CD4-positive, alpha-beta T cell treated with Interleukin-17A for 1 hour (primary cell): Measurements from ENCODE around the gene RNASEL.

Source experiments
- DNase-seq: peaks from one replicate; pipeline ENCODE4 v3.0.0-alpha.2; 2020

The RNASEL gene, protein sequence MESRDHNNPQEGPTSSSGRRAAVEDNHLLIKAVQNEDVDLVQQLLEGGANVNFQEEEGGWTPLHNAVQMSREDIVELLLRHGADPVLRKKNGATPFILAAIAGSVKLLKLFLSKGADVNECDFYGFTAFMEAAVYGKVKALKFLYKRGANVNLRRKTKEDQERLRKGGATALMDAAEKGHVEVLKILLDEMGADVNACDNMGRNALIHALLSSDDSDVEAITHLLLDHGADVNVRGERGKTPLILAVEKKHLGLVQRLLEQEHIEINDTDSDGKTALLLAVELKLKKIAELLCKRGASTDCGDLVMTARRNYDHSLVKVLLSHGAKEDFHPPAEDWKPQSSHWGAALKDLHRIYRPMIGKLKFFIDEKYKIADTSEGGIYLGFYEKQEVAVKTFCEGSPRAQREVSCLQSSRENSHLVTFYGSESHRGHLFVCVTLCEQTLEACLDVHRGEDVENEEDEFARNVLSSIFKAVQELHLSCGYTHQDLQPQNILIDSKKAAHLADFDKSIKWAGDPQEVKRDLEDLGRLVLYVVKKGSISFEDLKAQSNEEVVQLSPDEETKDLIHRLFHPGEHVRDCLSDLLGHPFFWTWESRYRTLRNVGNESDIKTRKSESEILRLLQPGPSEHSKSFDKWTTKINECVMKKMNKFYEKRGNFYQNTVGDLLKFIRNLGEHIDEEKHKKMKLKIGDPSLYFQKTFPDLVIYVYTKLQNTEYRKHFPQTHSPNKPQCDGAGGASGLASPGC

GRCh38 chr1:182588500-182589396 is at the start of gene RNASEL:
Gene RNASEL, minus strand, starts transcription at chr1:182589256. Its CDS starts 2,450 bp downstream, at chr1:182586806.
- DNase-seq: peak; percentile 75

DNA sequence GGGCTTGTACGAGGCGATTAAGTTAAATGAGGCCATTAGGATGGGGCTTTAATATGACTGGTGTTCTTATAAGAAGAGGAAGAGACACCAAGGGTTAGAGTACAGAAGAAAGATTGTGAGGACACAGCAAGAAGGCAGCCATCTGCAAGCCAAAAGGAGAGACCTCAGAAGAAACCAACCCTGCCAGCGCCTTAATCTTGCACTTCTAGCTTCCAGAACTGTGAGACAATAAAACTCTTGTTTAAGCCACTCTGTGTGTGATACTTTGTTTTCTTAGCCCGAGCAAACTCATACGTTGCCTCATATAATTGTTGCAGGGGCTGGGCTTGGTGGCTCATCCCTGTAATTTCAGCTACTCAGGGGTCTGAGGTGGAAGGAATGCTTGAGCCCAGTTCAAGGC is 48.7 kb upstream of the RNASEL start:
- no peak for DNase-seq

GRCh38 chr1:182635871-182636270 is 46.8 kb upstream of the RNASEL start:
- no peak for DNase-seq

DNA sequence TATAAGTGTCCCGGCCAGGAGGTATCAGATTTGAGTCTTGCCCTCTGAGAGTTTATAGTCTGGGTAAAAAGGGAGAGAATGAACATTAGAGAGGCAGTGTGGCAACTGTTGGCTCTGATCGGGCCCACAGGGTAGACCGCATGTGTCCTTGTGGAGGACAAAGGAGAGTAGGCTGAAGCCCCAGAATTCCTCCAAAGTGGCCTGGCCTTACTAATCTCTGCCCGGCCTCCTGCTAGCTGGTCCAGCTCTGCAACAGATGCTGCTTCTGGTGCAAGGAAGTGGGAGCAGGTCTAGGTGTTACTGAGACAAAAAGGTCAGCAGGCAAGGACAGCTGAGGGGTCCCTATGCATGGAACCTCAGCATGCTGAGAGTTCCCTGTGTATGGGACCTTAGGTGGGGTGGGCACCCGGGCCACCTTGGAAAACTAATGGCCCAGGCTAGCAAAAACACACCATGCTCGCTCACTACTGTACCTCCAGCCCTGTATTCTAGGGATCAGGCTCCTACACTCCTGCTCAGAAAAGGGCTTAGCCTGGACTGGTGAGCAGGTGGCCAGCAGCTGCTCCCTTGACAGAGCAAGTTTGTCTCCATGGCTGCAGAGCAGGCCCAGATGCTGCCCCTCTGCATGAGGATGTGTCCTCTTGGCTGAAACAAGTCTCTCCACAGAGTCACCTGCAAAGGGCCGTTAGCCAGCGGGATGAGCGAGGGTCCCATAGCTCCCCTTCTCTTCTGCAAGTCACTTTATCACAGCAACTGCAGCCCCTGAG is 45.4 kb upstream of the RNASEL start:
- no peak for DNase-seq

DNA sequence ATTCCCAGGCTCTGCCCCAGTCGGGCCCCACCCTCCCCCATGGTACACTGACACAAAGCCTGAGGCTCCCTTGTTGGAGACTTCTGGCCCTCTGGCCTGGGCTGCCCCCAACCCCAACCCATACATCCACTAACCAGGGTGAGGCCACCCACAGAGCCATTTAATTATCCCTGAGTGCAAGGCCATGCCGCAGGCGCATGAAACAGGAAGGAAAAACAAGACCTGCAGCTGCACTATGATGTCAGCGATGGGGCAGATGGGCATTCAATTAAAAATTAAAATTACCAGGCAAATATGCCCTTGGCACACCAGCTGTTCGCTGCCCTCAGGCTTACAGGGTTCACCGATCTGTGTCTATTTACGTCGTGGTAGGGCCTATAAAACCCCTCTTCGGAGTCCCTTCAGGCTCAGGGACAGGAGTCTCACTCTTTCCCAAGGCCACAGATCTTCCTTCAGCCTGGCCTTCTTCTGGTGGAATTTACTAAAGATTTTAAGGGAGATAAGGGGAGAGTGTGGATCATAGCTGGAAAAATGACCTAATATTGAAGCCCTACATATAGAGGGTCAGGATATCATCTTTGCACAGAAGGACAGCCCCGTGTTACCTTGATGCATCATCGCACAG is 44.7 kb upstream of the RNASEL start:
- no peak for DNase-seq

GRCh38 chr1:182633031-182633430 is 44.0 kb upstream of the RNASEL start:
- DNase-seq: no peak

DNA sequence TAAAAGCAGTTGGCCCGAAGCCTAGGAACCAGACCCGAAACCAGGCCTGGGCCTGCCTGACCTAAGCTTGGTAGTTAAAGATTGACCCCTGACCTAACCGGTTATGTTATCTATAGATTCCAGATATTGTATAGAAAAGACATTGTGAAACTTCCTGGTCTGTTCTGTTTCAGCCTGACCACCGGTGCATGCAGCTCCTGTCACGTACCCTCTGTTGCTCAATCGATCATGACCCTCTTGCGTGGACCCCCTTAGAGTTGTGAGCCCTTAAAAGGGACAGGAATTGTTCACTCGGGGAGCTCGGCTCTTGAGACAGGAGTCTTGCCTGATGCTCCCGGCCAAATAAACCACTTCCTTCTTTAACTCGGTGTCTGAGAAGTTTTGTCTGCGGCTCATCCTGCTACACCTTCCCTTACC is 43.4 kb upstream of the RNASEL start:
- DNase-seq: peak; percentile 13

DNA sequence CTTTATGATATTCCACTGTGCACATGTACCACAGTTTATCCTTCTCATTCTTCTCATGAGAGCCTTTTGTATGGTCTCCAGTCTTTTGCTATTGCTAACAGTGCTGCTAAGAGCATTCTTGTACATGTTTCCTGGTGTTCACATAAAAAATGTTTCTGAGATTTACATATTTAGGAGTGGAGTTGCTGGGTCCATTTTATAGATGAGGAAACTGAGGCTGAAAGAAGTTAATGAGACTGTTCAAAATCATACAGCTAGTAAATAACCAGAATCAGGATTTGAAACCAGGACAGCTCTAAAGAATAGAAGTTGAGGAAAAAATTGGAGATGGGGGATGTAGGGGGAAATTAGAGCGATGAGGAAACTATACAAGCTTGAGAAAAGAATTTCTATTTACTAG is 42.9 kb upstream of the RNASEL start:
- DNase-seq: no peak

GRCh38 chr1:182631053-182631677 is 42.1 kb upstream of the RNASEL start:
- no peak for DNase-seq

DNA sequence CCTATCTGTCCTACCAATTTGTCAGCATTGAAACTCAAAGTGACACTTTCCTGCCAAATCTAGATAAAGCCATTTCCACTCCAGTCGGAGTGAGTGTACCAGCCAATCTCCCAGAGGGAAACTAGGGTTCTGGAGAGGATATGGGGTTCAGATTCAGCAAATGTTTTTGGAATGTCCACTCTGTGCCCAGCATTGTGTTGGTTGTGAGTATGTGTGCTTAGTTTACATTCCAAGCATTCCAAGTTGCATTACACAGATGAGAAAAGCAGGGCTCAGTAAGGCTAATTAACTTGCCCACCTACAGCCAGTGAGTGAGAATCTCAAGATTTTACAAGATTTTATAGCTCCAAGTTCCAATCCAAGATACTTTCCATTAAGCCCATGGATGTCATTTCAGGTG is 41.5 kb upstream of the RNASEL start:
- DNase-seq: no peak

GRCh38 chr1:182629499-182630096 is 40.5 kb upstream of the RNASEL start:
- DNase-seq: peak; percentile 68

- DNase-seq: no peak
These were observed 40.0 kb upstream of the RNASEL start for GRCh38 chr1:182629080-182629479.

DNA sequence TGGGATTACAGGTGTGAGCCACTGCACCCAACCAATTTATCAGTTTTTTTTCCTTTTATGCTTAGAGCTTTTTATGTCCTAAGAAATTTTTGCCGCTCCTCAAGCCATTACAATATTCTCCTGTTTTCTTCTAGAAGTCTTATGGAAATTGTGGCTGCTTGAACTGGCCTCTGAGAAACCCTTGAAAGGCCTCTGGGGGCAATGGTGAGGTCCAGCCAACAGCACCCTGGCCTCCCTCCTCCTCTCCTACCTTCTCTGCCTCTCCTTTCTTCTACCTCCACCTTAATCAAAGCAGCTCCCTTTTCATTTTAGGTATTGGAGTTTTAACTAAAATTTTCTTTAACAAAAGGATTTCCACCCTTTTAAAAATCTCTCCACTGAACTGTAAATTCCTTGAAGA is 39.6 kb upstream of the RNASEL start:
- no peak for DNase-seq

- DNase-seq: no peak
These were observed 38.6 kb upstream of the RNASEL start for GRCh38 chr1:182627622-182628021.

DNA sequence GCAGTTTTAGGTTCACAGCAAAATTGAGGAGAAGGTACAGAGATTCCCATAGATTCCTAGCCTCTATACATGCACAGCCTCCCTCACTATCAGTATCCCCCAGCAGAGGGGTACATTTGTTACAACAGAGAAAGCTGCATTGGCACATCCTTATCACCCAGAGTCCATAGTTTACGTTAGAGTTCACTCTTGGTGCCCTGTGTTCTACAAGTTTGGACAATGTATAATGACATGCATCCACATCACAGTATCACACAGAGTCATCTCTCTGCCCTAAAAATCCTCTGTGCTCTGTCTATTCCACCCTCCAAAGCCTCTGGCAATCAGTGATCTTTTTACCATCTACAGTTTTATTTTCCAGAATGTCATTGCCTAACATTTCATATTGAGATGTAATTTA is 37.5 kb upstream of the RNASEL start:
- no peak for DNase-seq

GRCh38 chr1:182625719-182626504 is 36.9 kb upstream of the RNASEL start:
- no peak for DNase-seq

GRCh38 chr1:182625024-182625423 is 36.0 kb upstream of the RNASEL start:
- no peak for DNase-seq

DNA sequence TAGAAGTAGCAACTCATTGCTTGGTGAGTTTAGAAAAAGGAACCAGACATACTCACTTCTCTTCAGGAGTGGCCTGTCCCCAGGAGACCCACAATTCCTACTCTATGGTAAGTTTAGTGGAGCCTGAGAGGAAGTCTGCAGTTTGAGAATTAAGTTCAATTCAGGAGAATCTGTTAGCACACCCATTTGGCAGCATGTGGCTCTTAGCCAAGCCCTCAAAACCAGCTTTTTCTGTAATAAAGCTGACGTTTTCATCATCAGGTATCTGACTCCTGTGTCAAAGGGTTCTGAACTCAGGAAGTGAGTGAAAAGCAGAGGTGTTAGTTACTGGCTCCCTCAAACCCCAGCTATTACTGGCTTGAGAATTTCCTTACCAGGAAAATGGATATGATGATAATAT is 35.5 kb upstream of the RNASEL start:
- DNase-seq: no peak

- no peak for DNase-seq
These were observed 34.0 kb upstream of the RNASEL start for GRCh38 chr1:182622901-182623528.

- no peak for DNase-seq
These were observed 32.9 kb upstream of the RNASEL start for GRCh38 chr1:182621906-182622305.
